Smooth muscle cell (in vitro differentiated cells): ENCODE measurements around the gene USP24. TPM values are rescaled to one million over a fixed set of nuclear protein-coding genes. Genes with fewer than 3 reads are reported as not detected.

Source experiments
- DNase-seq: peaks from one replicate; lab custom pipeline; 2025; ENCODE audit not compliant: unreplicated experiment; lab: John Stamatoyannopoulos, UW
- H2AFZ ChIP-seq: fragments of 200-600 bp; sonication (generic); 2 replicates; pipeline ENCODE4 v1.6.0; 2016; ENCODE audit warnings: antibody characterized with exemption, low read depth, mild to moderate bottlenecking
- H3F3A ChIP-seq: fragments of 200-600 bp; sonication (generic); 2 replicates; pipeline ENCODE4 v1.6.0; 2017; ENCODE audit warnings: antibody characterized with exemption, low read depth
- H3K27ac ChIP-seq: fragments of 200-600 bp; sonication (generic); 2 replicates; pipeline ENCODE4 v1.5.1; 2016; ENCODE audit warnings: low read depth, mild to moderate bottlenecking
- H3K27me3 ChIP-seq: fragments of 200-600 bp; sonication (generic); 2 replicates; pipeline ENCODE4 v1.6.1; 2016; ENCODE audit warnings: low read depth, mild to moderate bottlenecking
- H3K36me3 ChIP-seq: fragments of 200-600 bp; sonication (generic); 2 replicates; pipeline ENCODE4 v1.5.1; 2016; ENCODE audit warnings: low read depth
- H3K4me1 ChIP-seq: fragments of 200-600 bp; sonication (generic); 2 replicates; pipeline ENCODE4 v1.5.1; 2016; ENCODE audit warnings: low read depth
- H3K4me2 ChIP-seq: fragments of 200-600 bp; sonication (generic); 2 replicates; pipeline ENCODE4 v1.6.0; 2016; ENCODE audit warnings: mild to moderate bottlenecking
- H3K4me3 ChIP-seq: fragments of 200-600 bp; sonication (generic); 2 replicates; pipeline ENCODE4 v1.5.1; 2016; ENCODE audit warnings: mild to moderate bottlenecking
- H3K79me2 ChIP-seq: fragments of 200-600 bp; sonication (generic); 2 replicates; pipeline ENCODE4 v1.6.0; 2016; ENCODE audit warnings: low read depth, mild to moderate bottlenecking
- H3K9ac ChIP-seq: fragments of 200-600 bp; sonication (generic); 2 replicates; pipeline ENCODE4 v1.6.0; 2016; ENCODE audit warnings: low read depth
- H3K9me3 ChIP-seq: fragments of 200-600 bp; sonication (generic); replicated peaks from 2 replicates; pipeline ENCODE4 v1.5.1; 2016; ENCODE audit warnings: low read depth
- H4K20me1 ChIP-seq: fragments of 200-600 bp; sonication (generic); 2 replicates; pipeline ENCODE4 v1.6.0; 2016; ENCODE audit warnings: low read depth
- CTCF ChIP-seq: fragments of 200-600 bp; sonication (generic); IDR thresholded peaks from 2 replicates; pipeline ENCODE4 v1.5.1; 2017; ENCODE audit warnings: borderline replicate concordance, mild to moderate bottlenecking, antibody characterized with exemption; ENCODE audit not compliant: insufficient read depth, poor library complexity, severe bottlenecking
- WGBS: methylation state at CpG from one replicate; pipeline ENCODE4 v1.1.7; 2016; ENCODE audit warnings: low lambda C conversion rate; 5-methylcytosine and 5-hydroxymethylcytosine counted together
- polyA plus RNA-seq: library from polyadenylated mRNA; unstranded; fragments of >200 nt; fragmentation: Nextera tagmentation; extraction: Ambion mirVana; gene quantifications from 2 replicates; pipeline ENCODE4 v1.2.1, GENCODE V29; 2016
- total RNA-seq: library from RNA; depleted of rRNA; stranded (reverse); fragments of >200 nt; gene quantifications from 2 replicates; pipeline ENCODE4 v1.2.3, GENCODE V29; 2014

USP24 gene
- total and polyA plus RNA-seq, 2 experiments from 2014 or later = 3.6 to 25.9 TPM

- no peak for TF ChIP-seq CTCF
- Histone ChIP-seq H2AFZ (no peak overlapping the region), H3K9me3 (no peaks in the 10 kb centered on the region), H3K27me3 (no peaks in the 10 kb centered on the region), H3F3A (peaks cover 8% of the 10 kb centered on the region), H3K4me3 (no peak overlapping the region), H3K27ac (peak overlapping the region; percentile 58), H3K9ac (no peak overlapping the region), H3K4me1 (no peaks in the 10 kb centered on the region), H3K36me3 (peaks cover 10% of the 10 kb centered on the region), H3K4me2 (no peak overlapping the region), H3K79me2 (no peaks in the 10 kb centered on the region), H4K20me1 (no peaks in the 10 kb centered on the region)
- WGBS = 59% methylated on average over 2 of the region's 2 CpGs
- DNase-seq = no peak
Observed at GRCh38 chr1:55081905-55082296, 133.3 kb downstream of the USP24 start.

GRCh38 chr1:55081188-55081904 lies 133.8 kb downstream of the USP24 start:
- H3K4me2 ChIP-seq = peak overlapping the region; percentile 8
- no peak overlapping the region for H3K4me3 ChIP-seq
- H2AFZ ChIP-seq = no peak overlapping the region
- peaks cover 8% of the 10 kb centered on the region for H3F3A ChIP-seq
- no peaks in the 10 kb centered on the region for H3K4me1 ChIP-seq
- no peaks in the 10 kb centered on the region for H3K9me3 ChIP-seq
- no peak for TF ChIP-seq CTCF
- WGBS = 31% methylated on average over 9 of the region's 9 CpGs
- H3K27me3 ChIP-seq = no peaks in the 10 kb centered on the region
- DNase-seq = no peak
- H3K79me2 ChIP-seq = no peaks in the 10 kb centered on the region
- peak overlapping the region; percentile 58 for H3K27ac ChIP-seq
- H3K36me3 ChIP-seq = peaks cover 11% of the 10 kb centered on the region
- peak overlapping the region; percentile 6 for H3K9ac ChIP-seq
- H4K20me1 ChIP-seq = no peaks in the 10 kb centered on the region

DNA sequence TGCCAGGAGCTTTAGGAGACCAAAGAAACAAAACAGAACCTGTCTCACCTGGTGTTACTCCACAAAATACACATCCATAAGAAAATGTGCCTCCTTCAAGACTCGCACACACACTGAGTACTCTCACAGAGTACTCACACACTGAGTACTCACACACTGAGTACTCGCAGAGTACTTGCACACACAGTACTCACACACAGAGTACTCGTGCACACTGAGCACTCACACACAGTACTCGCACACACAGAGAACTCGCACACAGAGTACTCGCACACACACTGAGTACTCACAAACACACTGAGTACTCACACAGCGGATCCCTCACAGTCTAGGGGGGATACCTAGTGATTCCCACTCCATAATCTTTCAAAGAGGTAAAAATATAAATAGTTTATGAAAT lies 135.5 kb downstream of the USP24 start:
- no peak for TF ChIP-seq CTCF

GRCh38 chr1:55078470-55078869 lies 136.7 kb downstream of the USP24 start:
- Histone ChIP-seq H3K36me3 (peaks cover 19% of the 10 kb centered on the region), H3K27ac (no peak overlapping the region), H3K4me1 (no peaks in the 10 kb centered on the region), H4K20me1 (no peaks in the 10 kb centered on the region), H3F3A (peaks cover 8% of the 10 kb centered on the region), H3K4me3 (no peak overlapping the region), H3K79me2 (no peaks in the 10 kb centered on the region), H3K9ac (no peak overlapping the region), H3K9me3 (no peaks in the 10 kb centered on the region), H3K27me3 (no peaks in the 10 kb centered on the region), H3K4me2 (no peak overlapping the region), H2AFZ (no peak overlapping the region)
- 95% methylated on average over 3 of the region's 3 CpGs for WGBS
- no peak for DNase-seq
- no peak for TF ChIP-seq CTCF

More for the DNA sequence above, 135.5 kb downstream of the USP24 start:
- Histone ChIP-seq H3K4me3 (no peak overlapping the region), H3K9ac (no peak overlapping the region), H3K4me1 (no peaks in the 10 kb centered on the region), H3K27ac (no peak overlapping the region), H4K20me1 (no peaks in the 10 kb centered on the region), H3K27me3 (no peaks in the 10 kb centered on the region), H3K4me2 (no peak overlapping the region), H3F3A (peaks cover 8% of the 10 kb centered on the region), H3K9me3 (no peaks in the 10 kb centered on the region), H2AFZ (no peak overlapping the region), H3K36me3 (peaks cover 19% of the 10 kb centered on the region), H3K79me2 (no peaks in the 10 kb centered on the region)
- WGBS = 96% methylated on average over 7 of the region's 7 CpGs
- no peak for DNase-seq
